HCT116 (cell line): ENCODE data around the gene AZIN2.

ENCODE experiments used
- CEBPB ChIP-seq: IDR thresholded peaks from 2 replicates; pipeline ENCODE4 v1.6.1; 2012; ENCODE audit warnings: low read depth
- CTCF ChIP-seq, 3 experiments: fragments of 200-600 bp in 1 of 3; sonication (generic) in 1 of 3; IDR thresholded peaks in 2 of 3; conservative IDR thresholded peaks in 1 of 3; 2 replicates each; pipeline ENCODE4 v1.5.1; 2012 to 2017; ENCODE audit warnings: low read depth in 2 of 3, low read length in 2 of 3, antibody characterized with exemption in 1 of 3, borderline replicate concordance in 1 of 3, control low read depth in 1 of 3, mild to moderate bottlenecking in 1 of 3, mixed read lengths in 1 of 3, mixed run types in 1 of 3, moderate library complexity in 1 of 3; ENCODE audit not compliant: insufficient read depth in 1 of 3
- REST ChIP-seq: IDR thresholded peaks from 2 replicates; pipeline ENCODE4 v1.6.1; 2012; ENCODE audit warnings: low read depth
- SP1 ChIP-seq: IDR thresholded peaks from 2 replicates; pipeline ENCODE4 v1.6.1; 2012; ENCODE audit warnings: low read depth
- ZFX ChIP-seq: fragments of 450-650 bp; IDR thresholded peaks from 2 replicates; pipeline ENCODE4 v1.6.1; 2017

GRCh38 chr1:33122483-33123178 lies 41.7 kb downstream of the AZIN2 start:
- no peak for TF ChIP-seq CTCF (IDR thresholded peaks at IDR 0.05 in 2 of 3, conservative IDR thresholded peaks at IDR 0.05 in 1 of 3; ENCODE audit: borderline replicate concordance in 1 of 3, insufficient read depth in 1 of 3, low read depth in 2 of 3, low read length in 2 of 3)
- TF ChIP-seq ZFX = no peak
- TF ChIP-seq REST = no peak
- TF ChIP-seq SP1 = no peak
- no peak for TF ChIP-seq CEBPB
